Mesothelial cell of epicardium (in vitro differentiated cells): ENCODE results near the gene KRI1. TPM values are rescaled to one million over a fixed set of nuclear protein-coding genes. Genes with fewer than 3 reads are reported as not detected.

ENCODE experiments used
- DNase-seq, 2 experiments: peaks; one replicate each; pipeline ENCODE4 v3.0.0; 2021; ENCODE audit warnings: low spot score in 2 of 2; ENCODE audit not compliant: unreplicated experiment in 2 of 2
- H3K27ac Mint-ChIP-seq: 2 replicates; pipeline ENCODE4 v1.8.0; 2021; ENCODE audit warnings: mixed read lengths
- H3K27me3 Mint-ChIP-seq: 2 replicates; pipeline ENCODE4 v1.8.0; 2021; ENCODE audit warnings: low read depth, mixed read lengths
- H3K36me3 Mint-ChIP-seq: 2 replicates; pipeline ENCODE4 v1.8.0; 2021; ENCODE audit warnings: mixed read lengths
- H3K4me1 Mint-ChIP-seq: 2 replicates; pipeline ENCODE4 v1.8.0; 2021; ENCODE audit warnings: mixed read lengths
- H3K4me3 Mint-ChIP-seq: 2 replicates; pipeline ENCODE4 v1.8.0; 2021; ENCODE audit warnings: mild to moderate bottlenecking, moderate library complexity, mixed read lengths
- H3K9me3 Mint-ChIP-seq: 2 replicates; pipeline ENCODE4 v1.8.0; 2021; ENCODE audit warnings: mixed read lengths
- total RNA-seq: library from RNA; stranded (reverse); gene quantifications from 3 replicates; pipeline ENCODE4 v1.2.1, GENCODE V29; 2021
- TF ChIP-seq, protein P1 (sequence below): fragments of 200-600 bp; sonication (generic); IDR thresholded peaks from one replicate; pipeline ENCODE4 v1.5.0; 2021; ENCODE audit warnings: antibody characterized with exemption; ENCODE audit not compliant: unreplicated experiment

The KRI1 gene
- total RNA-seq, 1 donor from 2014 or later = 27.4 TPM

DNA sequence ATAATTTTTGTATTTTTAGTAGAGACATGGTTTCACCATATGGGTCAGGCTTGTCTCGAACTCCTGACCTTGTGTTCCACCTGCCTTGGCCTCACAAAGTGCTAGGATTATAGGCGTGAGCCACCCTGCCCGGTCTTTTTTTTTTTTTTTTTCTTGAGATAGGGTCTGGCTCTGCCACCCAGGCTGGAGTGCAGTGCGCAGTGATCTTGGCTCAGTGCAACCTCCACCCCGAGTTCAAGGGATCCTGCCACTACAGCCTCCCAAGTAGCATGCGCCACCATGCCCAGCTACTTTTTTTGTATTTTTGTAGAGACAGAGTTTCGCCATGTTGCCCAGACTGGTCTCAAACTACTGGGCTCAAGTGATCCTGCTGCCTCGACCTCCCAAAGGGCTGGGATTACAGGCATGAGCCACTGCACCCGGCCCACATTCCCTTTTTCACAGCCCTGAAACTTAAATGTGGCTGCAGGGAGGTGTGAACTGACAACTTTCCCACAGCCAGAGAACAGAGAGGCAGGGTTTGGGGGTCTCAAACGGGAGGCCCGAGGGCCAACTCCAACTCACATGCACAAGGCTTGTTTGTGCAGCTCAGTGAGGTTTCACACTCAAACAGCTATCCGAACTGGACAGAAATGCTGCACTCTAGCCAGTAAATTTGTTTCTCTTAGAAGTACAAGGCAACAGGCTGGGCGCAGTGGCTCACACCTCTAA is 44.2 kb downstream of the KRI1 start:
- DNase-seq = no peak
- no peaks in the 10 kb centered on the region for H3K36me3 Mint-ChIP-seq
- no peaks in the 10 kb centered on the region for H3K9me3 Mint-ChIP-seq
- TF ChIP-seq, protein P1, sequence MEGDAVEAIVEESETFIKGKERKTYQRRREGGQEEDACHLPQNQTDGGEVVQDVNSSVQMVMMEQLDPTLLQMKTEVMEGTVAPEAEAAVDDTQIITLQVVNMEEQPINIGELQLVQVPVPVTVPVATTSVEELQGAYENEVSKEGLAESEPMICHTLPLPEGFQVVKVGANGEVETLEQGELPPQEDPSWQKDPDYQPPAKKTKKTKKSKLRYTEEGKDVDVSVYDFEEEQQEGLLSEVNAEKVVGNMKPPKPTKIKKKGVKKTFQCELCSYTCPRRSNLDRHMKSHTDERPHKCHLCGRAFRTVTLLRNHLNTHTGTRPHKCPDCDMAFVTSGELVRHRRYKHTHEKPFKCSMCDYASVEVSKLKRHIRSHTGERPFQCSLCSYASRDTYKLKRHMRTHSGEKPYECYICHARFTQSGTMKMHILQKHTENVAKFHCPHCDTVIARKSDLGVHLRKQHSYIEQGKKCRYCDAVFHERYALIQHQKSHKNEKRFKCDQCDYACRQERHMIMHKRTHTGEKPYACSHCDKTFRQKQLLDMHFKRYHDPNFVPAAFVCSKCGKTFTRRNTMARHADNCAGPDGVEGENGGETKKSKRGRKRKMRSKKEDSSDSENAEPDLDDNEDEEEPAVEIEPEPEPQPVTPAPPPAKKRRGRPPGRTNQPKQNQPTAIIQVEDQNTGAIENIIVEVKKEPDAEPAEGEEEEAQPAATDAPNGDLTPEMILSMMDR = no peak
- peaks cover 17% of the 10 kb centered on the region for H3K4me1 Mint-ChIP-seq
- no peak overlapping the region for H3K4me3 Mint-ChIP-seq
- H3K27ac Mint-ChIP-seq = no peak overlapping the region
- peaks cover 63% of the 10 kb centered on the region for H3K27me3 Mint-ChIP-seq

DNA sequence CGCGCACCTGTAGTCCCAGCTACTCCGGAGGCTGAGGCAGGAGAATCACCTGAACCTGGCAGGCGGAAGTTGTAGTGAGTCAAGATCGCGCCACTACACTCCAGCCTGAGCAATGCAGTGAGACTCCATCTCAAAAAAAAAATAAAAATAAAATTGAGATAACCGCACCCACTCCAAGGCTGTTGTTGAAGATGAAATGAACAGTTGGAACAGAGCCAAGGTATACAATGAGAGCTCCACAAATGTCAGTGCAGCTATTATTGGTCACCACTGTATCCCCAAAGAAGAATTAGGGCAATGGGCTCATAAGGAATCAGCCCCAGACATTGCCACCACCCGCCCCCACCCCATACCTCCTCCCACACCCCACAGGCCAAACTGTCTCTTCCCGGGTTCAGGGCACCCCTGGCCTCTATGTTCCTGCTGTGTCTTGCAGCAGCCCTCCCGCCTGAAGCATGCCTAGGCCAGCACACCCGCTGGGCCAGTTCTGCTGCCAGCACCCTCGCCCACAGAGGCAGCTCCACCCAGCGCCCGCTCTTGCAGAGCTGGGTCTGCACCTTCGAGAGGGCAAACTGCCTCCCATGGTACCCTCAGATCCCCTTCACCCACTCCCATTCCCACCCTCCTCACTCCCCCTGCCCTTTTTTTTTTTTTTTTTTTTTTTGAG is 45.0 kb downstream of the KRI1 start:
- H3K36me3 Mint-ChIP-seq = no peaks in the 10 kb centered on the region
- peaks cover 71% of the 10 kb centered on the region for H3K27me3 Mint-ChIP-seq

DNA sequence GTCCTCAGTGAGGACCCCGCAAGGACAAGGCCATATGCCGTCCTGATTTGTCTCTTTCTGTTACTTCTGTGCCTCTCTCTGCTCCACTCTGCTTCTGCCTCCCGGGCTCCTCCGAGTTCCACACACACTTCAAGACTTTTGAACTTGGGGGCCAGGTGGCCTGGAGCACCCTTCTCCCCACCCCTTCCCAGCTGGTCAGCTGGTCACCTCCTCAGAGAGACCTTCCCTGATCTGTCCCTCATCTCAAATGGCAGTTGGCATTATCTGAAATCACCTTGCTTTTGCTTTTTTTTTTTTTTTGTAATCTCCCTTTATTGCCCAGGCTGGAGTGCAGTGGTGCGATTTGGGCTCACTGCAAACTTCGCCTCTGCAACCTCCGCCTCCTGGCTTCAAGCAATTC is 46.4 kb downstream of the KRI1 start:
- no peak for DNase-seq
- H3K4me3 Mint-ChIP-seq = peak overlapping the region; percentile 40
- TF ChIP-seq, protein P1 = no peak
- no peaks in the 10 kb centered on the region for H3K9me3 Mint-ChIP-seq
- peaks cover 80% of the 10 kb centered on the region for H3K27me3 Mint-ChIP-seq
- H3K27ac Mint-ChIP-seq = no peak overlapping the region
- H3K4me1 Mint-ChIP-seq = peaks cover 20% of the 10 kb centered on the region
- H3K36me3 Mint-ChIP-seq = no peaks in the 10 kb centered on the region

More for the DNA sequence above, 45.0 kb downstream of the KRI1 start:
- H3K4me3 Mint-ChIP-seq = no peak overlapping the region
- no peaks in the 10 kb centered on the region for H3K9me3 Mint-ChIP-seq
- TF ChIP-seq, protein P1 = no peak
- peaks cover 19% of the 10 kb centered on the region for H3K4me1 Mint-ChIP-seq
- no peak for DNase-seq
- H3K27ac Mint-ChIP-seq = no peak overlapping the region

DNA sequence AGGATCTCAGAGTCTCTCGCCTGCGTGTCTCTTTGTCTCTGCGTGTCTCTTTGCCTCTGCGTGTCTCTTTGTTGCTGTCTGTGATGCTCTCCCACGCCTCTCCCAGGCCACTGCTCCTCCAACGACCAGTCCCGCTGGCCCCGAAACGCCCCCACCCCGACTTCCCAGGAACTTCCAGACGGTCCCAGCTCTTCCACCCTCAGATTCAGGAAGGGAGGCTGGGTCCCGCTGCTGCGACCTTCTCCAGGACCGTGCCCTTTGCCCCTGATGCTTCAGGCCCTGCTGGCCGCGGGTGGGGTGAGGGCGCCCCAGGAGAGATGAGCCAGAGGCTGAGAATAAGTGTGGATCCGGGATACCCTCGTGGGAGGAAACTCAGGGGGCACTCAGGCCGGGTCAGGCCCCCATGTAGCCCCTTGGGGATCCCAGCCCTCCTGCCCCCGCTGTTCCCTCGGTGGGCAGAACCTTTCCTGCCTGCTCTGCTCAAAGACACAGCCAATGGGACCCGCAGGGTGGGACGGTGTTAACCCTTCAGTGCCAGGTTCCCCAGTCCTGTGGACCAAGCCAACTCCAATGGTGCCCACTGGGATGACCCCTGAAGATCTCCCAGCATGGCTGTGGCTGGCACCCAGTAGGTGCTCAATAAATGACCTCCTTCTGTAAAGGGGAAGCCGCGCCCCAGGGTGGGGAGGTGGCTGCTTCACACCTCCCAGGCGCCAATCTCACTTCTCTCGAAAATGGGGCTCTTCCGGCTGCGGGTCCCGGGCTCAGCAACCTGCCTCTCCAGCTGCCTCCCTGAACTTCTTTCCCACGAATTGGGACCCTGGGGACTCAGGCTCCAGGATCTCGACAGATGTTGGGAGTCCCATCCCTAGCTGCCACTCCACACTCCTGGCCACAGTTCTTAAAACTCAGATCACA is 47.1 kb downstream of the KRI1 start:
- DNase-seq = no peak
- no peak overlapping the region for H3K27ac Mint-ChIP-seq
- H3K4me1 Mint-ChIP-seq = peaks cover 20% of the 10 kb centered on the region
- H3K36me3 Mint-ChIP-seq = no peaks in the 10 kb centered on the region
- H3K4me3 Mint-ChIP-seq = peak overlapping the region; percentile 71
- H3K27me3 Mint-ChIP-seq = peaks cover 74% of the 10 kb centered on the region
- TF ChIP-seq, protein P1 = no peak
- no peaks in the 10 kb centered on the region for H3K9me3 Mint-ChIP-seq

DNA sequence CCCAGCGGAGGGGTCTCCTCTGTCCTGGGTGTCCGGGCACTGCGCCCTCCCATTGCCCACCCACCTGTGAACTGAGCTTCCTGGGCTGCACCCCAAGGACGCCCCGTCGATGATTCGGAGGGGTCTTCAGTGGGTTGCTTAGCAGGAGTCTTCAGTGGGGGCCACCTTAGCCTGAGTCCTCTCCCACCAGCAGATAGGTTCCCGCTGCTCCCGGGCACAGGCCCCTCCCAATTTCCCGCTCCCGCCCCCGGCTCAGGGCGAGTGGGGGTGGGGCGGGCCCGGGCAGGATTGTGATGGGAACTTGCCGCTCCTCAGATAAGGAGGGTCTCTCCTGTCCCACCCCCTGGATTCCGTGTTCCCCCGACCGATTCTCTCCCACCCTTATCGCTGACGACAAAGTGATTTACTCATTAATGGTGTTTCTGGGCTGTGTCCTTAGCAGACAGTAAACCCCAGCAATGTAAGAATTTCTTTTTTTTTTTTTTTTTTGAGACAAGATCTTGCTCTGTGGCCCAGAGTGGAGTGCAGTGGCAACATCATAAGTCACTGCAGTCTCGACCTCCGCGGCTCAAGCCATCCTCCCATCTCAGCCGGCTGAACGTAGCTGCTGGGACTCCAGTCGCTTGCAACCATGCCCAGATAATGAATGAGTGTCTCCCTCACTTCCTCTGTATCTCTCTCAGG is 47.9 kb downstream of the KRI1 start:
- H3K27me3 Mint-ChIP-seq = peaks cover 75% of the 10 kb centered on the region
- no peaks in the 10 kb centered on the region for H3K36me3 Mint-ChIP-seq
- peaks cover 20% of the 10 kb centered on the region for H3K4me1 Mint-ChIP-seq
- peak in 1 of 2 experiments; percentile 58 for DNase-seq
- peak overlapping the region; percentile 71 for H3K4me3 Mint-ChIP-seq
- TF ChIP-seq, protein P1 = no peak
- H3K9me3 Mint-ChIP-seq = no peaks in the 10 kb centered on the region
- peak overlapping the region; percentile 73 for H3K27ac Mint-ChIP-seq
